Measurements from ENCODE around the gene NFIX.

NFIX gene

GRCh38 chr19:13010038-13010991 is 15.0 kb downstream of the NFIX start:
- no peak for DNase-seq (ENCODE audit: low read depth)

- DNase-seq (ENCODE audit: low read depth), result no peak
These were observed 15.8 kb downstream of the NFIX start for GRCh38 chr19:13010992-13011652.

- DNase-seq (ENCODE audit: low read depth), result no peak
These were observed 16.5 kb downstream of the NFIX start for GRCh38 chr19:13011653-13012389.

- no peak for DNase-seq (ENCODE audit: low read depth)
These were observed 17.1 kb downstream of the NFIX start for GRCh38 chr19:13012390-13012689.

DNA sequence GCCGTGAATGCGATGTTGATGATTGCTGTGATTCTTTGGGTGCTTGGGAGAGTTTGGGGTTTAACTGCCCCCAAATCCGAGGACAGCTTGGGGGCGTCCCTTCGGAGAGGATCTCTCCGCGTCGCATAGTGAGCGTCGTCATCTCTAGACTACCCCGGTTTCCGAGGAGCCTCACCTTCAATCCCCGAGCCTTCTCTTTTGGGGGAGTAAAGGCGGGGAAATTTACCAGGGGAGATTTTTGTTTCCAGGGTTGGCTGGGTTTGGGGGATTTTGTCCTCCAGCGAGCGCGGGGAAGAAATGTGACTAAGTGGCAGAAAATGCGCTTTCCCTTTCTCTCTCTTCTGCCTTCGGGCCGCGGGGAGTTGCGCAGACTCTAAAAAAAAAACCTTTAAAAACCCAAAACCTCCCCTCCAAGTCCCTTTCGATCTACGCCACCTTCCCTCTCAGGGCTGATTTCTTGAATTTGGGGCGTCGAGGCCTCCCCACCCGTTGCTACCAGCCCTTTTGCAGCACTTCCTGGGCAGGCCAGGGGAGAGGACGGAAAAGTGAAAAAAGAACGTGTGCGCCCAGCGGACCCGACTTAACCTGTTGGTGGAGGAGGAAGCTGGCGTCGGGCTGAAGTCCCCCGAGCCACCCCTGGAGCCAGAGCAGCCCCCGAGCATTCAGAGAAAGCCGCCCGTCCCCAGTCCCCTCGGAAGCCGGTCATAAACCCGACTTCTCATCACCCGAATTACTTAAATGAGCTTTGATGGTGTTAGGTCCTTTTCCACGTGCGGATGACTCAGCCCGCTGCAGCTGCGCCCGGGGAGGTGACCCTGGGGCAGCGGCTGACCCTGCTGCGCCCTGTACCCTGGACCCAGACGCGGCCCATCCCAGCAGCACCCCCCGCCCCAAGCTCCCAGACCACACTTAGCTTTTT is 17.7 kb downstream of the NFIX start:
- no peak for DNase-seq (ENCODE audit: low read depth)

DNA sequence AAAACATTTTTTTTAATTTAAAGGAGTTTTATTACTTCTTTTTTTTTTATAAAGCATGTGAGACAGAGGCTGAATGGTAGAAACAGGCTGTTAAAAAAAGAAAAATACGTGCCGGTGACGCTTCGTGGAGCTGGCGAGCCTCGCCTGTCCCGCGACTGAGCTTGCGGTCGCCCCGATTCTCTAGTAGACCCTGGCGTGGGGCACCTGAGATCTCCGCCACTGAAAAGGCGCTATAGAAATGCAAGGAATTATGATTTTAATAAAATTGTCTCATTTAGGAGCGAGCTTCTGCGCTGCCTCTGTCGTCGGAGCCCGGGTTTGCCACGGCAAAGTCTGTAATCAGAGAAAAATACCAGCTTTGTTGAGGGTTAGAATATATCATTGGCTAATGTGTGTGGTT is 18.4 kb downstream of the NFIX start:
- DNase-seq (ENCODE audit: low read depth), result no peak

DNA sequence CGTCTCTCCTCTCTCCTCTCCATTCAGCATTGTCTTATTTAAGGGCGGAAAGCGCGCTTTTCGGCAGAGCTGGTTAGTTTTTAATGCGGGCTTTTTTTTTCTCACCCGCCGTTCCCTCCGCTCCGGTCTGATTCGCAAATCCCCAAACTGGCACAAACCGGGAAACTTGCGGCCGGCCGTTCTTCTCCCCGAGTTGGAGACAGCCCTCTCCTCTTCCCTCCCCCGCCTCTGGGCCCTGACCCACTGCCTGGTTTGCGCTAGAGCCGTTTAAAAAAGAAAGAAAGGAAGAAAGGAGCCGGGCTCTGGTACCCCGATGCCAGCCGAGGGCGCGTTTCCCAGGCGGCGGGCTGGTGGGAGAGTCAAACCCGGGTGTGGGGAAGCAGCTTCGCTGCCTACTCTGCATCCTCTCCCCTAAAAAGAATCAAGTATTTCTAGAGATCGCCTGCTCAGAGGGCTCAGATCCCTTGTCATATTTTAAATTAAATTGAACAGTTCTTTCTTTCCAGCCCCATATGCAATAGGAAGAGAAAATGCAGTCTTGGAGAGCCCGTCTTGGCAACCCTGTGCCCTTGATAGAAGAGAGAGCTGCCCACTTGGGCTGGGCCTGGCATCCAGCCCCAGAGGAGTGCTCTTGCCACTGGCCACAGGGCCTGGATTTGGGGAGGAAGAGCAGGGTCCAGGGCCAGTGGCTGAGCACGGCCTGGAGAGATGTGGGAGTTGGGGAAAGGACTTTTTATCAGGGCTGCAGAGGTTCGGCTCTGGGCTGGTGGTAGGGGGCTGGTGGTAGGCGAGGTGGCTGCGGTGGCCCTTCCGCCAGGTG is 19.0 kb downstream of the NFIX start:
- DNase-seq (ENCODE audit: low read depth), result no peak

- no peak for DNase-seq (ENCODE audit: low read depth)
These were observed 19.6 kb downstream of the NFIX start for GRCh38 chr19:13014921-13015280.

GRCh38 chr19:13015361-13016223 is 20.3 kb downstream of the NFIX start:
- no peak for DNase-seq (ENCODE audit: low read depth)

DNA sequence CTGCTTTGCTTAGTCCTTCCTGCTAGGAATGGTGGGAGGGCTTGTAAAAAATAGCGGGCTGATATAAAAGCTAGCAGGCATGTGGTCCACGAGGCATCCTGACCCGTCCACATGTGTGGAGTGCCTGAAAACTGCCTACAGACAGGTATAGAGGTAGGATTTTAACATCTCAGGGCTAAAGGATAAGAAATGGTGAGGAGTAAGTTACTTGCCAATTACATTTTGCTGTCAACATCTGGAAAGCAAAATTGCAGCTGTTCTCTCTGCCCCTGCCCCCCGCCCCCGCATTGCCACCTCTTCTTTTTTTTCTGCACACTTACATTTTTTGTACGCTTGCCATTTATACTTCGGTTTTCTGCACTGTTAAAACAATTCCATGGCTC is 21.0 kb downstream of the NFIX start:
- no peak for DNase-seq (ENCODE audit: low read depth)

- no peak for DNase-seq (ENCODE audit: low read depth)
These were observed 21.5 kb downstream of the NFIX start for GRCh38 chr19:13016628-13017305.

GRCh38 chr19:13017306-13018034 is 22.2 kb downstream of the NFIX start:
- no peak for DNase-seq (ENCODE audit: low read depth)

- DNase-seq (ENCODE audit: low read depth), result no peak
These were observed 23.0 kb downstream of the NFIX start for GRCh38 chr19:13018035-13018914.

- DNase-seq (ENCODE audit: low read depth), result no peak
These were observed 24.1 kb downstream of the NFIX start for GRCh38 chr19:13019332-13019731.

- no peak for DNase-seq (ENCODE audit: low read depth)
These were observed 24.7 kb downstream of the NFIX start for GRCh38 chr19:13020002-13020414.

GRCh38 chr19:13022111-13022858 is 27.0 kb downstream of the NFIX start:
- DNase-seq (ENCODE audit: low read depth), result no peak

All from activated T-helper 9 cell treated with anti-CD3 and anti-CD28 coated beads, Interleukin-2, amount 50 U/mL, for 16 hours (primary cell).